GM19023 (cell line): ENCODE measurements around the gene RACK1.

Experiments used
- ATAC-seq: cut with Tn5 transposase; IDR thresholded peaks from one replicate; pipeline ENCODE4 v1.9.1; 2021; ENCODE audit warnings: mild to moderate bottlenecking, moderate library complexity; ENCODE audit not compliant: unreplicated experiment

Gene RACK1

DNA sequence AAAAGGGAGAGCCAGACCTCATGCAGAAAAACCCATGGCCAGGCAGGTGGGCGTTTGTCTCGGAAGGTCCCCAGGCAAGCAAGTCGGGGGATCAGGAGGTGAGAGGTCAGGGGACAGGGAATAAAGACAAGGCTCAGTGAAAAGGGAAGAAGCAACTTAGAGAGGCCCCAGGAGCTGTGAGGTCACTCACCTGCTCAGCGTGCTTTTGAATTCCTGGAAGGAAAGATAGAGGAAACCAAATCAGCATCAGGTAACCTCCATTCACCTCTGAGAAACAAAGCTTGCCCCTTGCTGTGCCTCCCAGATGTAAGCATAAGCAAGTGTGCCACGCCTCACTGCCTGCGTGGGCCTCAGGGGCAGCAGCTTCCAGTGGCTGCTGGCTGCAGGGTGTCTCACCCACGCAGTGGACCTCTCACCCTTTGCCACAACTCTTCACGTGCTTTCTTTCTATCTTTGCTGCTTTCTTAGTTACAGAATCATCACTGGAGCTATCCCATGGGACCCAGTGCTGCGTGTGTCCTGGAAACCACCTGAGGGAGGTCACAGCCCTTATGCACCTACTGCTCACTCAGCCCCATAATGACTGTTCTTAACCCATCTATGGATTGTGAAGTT is 44.7 kb downstream of the RACK1 start:
- ATAC-seq: peak; percentile 58

GRCh38 chr5:181198106-181198685 is 45.5 kb downstream of the RACK1 start:
- no peak for ATAC-seq

GRCh38 chr5:181197326-181197951 is 46.3 kb downstream of the RACK1 start:
- no peak for ATAC-seq

DNA sequence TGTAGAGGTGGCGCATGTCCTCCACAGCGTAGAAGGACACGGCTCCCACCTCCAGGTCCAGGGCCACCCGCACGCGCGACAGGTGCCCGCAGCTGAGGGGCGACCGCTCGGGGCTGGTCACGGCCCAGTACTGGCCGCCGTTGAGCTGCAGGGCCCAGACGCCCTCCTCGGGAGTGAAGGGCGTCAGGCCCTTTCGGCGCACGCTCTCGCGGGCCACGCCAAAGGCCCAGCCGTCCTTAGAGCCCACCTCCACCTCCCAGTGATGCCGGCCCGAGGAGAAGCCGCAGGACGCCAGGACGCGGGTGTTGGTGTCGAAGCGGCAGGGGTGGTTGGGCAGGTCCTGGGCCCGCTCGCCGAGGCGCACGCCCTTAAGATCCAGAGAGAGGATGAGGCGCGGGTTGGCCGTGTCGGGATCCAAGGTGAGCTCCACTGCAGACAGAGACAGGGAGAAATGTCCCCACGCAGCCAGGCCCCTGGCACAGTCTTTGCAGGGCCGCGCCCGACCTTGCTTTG is 48.4 kb downstream of the RACK1 start:
- ATAC-seq: no peak

GRCh38 chr5:181194489-181195248 is 49.0 kb downstream of the RACK1 start:
- no peak for ATAC-seq

GRCh38 chr5:181193656-181194055 is 50.0 kb downstream of the RACK1 start:
- ATAC-seq: no peak

DNA sequence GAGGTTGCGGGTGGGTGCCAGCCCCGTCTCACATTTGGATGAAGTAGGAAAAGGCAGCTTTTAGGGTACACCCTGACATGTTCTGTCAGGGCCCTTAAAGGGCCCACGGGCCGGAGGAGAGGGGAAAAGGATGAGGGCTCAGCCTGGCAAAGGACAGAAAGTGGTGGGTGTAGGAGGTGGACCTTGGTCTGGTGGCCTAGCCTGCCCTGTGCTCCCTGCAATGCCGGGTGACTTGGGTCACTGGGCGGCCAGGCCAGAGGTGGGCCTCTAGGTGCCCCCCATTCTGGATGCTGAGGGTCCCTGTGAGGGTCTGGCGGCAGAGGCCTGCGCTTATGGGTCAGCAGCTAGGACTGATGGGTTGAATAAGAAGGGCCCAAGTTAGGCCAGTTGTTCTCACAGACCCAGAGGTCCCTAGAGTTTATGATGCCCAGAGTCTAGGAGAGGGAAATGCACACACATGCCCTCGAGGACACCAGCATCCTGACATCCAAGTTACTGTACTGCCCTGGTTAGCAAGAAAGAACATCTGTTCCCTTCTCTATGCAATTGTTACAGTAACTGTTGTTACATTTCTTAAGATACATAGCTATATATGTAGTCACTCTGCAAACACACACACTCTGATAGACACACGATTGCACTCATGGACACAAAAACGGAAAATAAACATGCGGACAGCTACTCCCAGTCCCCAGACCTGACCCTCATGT is 51.2 kb downstream of the RACK1 start:
- ATAC-seq: no peak

- ATAC-seq: peak; percentile 66
Observed at GRCh38 chr5:181191526-181192336, 52.0 kb downstream of the RACK1 start.

GRCh38 chr5:181190711-181191525 is 52.8 kb downstream of the RACK1 start:
- ATAC-seq: peak; percentile 8

GRCh38 chr5:181189962-181190710 is 53.6 kb downstream of the RACK1 start:
- no peak for ATAC-seq

DNA sequence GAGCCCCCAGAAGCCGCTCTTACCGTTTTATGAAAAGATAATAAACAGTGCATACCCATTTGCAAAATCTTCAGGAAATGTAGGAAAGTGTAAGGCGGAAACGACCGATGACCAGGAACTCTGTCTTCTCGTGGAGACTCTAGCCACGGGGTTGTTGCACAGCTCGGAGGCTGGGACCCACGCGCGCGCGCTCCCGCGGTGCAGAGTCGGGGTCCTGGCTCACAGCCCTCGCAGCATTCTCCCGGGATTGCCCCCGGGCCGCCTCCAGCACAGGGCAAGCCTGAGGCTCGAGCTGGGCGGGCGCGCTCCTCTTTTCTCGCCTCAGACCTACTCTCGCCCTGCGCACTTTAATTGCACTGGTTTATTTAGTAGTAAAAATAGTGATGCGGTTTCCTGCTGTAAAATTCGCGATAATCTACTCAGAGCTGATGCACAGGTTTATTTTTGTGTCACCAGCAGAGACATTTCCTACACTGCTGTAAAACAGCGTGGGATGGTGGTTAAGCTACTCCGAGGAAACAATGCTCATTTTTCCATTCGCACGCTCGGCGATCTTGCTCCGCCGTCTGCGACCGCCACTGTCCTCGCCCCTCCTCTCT is 54.2 kb downstream of the RACK1 start:
- no peak for ATAC-seq

GRCh38 chr5:181188700-181189362 is 54.9 kb downstream of the RACK1 start:
- no peak for ATAC-seq

DNA sequence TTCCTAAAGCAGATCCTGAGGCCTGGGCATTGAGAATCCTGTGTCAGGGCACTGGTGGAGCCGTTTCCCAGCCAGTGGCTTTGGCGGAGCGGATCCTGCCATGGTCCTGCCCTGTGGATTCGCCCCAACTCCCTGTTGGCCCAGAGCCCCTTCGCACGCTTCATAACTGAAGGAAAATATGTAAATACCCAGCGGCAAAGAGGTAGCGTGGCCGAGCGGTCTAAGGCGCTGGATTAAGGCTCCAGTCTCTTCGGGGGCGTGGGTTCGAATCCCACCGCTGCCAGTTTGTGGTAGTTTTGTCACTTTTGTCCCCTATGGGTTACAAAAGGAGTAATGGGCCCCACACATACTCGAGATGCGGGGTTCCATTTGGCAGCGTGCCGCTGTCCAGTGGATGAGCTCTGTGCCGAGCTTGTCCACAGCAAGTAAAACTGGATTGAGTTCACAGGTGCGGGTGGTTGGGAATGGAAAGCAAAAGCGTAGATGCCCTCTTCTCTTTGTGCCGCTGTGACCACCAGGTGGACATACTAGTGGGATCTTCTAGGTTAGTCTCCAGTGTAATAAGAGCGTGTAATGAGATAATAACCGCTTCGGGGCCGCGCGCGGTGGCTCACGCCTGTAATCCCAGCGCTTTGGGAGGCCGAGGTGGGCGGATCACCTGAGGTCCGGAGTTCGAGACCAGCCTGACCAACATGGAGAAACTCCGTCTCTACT is 56.0 kb downstream of the RACK1 start:
- no peak for ATAC-seq

DNA sequence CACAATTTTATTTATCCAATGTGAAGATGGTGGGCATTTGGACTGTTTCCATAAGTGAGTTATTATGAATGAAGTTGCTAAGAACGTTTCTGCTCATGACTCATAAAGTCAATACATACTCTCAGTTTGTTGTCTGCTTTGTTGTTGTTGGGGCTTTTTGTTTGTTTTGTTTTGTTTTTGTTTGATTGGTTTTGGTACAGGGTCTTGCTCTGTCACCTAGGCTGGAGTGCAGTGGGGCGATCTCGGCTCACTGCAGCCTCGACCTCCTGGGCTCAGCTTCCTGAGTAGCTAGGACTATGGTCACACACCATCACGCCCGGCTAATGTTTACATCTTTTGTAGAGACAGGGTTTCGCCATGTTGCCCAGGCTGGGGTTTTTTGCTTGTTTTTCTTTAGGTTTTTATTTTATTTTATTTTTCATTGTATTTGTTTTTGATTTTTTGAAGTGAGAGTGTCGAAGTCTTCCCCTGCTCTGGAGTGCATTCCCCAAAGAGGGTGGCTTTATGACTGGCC is 56.7 kb downstream of the RACK1 start:
- no peak for ATAC-seq
